ENCODE data around the gene ARSG.

Gene ARSG

DNA sequence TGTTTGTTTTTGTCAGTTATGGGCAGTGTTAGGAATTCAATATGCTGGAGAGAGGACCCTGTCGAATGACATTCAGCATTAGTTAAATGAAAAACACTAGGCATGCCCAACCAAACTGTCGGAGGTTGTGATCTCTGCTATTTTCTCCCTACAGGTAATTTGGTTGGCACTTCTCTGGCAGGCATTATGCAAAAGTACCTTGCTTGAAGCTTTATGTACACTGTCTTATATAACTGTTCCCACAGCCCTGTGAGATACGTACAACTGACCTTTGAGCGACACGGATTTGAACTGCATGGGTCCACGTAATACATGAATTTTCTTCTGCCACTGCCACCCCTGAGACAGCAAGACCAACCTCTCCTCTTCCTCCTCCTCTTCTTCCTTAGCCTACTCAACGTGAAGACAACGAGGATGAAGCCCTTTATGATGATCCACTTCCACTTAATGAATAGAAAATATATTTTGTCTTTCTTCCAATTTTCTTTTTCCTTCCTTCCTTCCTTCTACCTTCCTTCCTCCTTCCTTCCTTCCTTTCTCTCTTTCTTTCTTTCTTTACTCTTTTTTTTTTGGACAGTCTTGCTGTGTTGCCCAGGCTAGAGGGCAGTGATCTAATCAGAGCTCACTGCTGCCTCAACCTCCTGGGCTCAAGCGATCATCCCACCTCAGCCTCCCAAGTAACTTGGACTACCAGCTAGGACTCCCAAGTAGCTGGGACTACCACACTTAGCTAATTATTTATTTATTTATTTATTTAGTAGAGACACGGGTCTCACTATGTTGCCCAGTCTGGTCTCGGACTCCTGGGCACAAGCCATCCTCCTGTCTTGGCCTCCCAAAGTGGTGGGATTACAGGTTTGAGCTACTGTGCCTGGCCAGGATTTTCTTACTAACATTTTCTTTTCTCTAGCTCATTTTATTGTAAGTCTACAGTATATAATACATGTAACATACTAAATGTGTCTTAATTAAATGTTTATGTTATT lies 88.7 kb downstream of the ARSG start:
- no peak for DNase-seq

- peak; percentile 15 for DNase-seq
Measured at GRCh38 chr17:68381076-68381900, 90.0 kb downstream of the ARSG start.

DNA sequence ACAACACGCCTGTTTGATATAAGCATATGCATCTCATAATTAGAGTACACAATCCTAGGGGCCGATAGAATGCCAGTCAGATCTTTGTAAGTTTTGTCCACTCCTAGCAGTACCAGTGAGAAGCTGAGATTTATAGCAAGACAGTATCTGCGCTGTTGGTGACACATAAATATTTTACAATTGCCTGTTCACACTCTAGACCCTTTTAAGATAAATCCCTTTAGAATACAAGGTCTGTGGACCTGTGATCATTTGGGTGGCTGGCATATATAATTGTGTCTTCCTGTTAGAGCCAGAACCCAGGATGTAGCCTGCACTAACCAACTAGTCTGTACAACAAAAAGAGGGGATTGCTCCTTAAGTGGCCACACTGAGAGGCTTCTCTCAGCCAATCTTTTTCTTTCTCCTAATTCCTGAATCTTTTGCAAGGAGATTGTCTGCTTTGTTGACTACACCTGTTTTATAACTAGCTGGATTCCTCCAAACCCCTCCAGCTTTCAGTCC lies 91.3 kb downstream of the ARSG start:
- no peak for DNase-seq

GRCh38 chr17:68383120-68383442 lies 91.8 kb downstream of the ARSG start:
- no peak for DNase-seq

- no peak for DNase-seq
Measured at GRCh38 chr17:68383443-68384321, 92.4 kb downstream of the ARSG start.

DNA sequence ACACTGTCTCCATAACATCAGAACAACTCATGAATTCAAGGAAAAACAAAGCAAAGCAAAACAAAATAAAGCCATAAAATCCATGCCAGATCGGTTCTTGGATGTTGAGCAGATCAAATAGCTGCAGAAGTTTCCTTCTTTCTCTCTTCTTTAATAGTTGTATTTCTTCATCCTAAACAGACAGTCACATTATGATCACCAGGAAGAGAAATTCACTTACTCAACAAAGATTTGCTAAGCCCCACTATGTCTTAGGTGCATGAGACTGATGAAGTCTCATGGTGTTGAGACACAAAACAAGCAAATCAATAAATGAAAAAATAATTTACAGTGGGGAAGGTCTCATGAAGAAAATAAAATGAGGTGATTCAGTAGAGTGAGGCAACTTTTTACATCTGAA lies 93.2 kb downstream of the ARSG start:
- no peak for DNase-seq

GRCh38 chr17:68384941-68385340 lies 93.6 kb downstream of the ARSG start:
- no peak for DNase-seq

DNA sequence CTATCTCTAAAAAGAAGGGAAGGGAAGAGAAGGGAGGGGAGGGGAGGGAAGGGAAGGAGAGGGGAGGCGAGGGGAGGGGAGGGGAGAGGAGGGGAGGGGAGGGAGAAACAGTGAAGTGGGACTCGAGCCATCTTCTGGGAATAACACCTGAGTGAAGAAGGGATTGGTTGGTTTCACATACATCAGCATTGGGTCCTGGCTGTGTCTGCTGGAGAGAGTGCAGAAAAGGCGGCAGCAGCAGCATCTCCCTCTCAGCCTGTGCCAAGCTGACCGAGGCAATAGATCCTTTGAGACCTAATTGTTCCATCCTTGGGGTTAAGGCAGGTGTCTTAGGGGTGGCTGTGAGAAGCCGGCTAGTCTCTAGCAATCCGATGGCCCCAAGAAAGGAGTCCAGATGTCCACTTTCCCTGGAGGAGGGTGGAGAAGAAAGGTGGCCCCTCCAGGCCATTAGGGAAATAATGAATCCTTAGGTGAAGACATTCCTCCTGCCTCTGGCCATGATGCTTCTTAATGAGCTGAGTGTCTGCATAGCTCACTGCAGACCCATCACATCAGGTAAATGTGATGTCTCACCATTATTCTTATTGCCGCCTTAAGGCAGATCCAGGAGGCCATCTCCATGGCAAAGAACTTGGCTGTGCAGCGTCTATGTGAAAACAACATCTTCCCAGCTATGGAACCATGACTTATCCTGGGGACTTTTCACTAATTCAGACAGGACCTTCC lies 94.4 kb downstream of the ARSG start:
- DNase-seq, result no peak

DNA sequence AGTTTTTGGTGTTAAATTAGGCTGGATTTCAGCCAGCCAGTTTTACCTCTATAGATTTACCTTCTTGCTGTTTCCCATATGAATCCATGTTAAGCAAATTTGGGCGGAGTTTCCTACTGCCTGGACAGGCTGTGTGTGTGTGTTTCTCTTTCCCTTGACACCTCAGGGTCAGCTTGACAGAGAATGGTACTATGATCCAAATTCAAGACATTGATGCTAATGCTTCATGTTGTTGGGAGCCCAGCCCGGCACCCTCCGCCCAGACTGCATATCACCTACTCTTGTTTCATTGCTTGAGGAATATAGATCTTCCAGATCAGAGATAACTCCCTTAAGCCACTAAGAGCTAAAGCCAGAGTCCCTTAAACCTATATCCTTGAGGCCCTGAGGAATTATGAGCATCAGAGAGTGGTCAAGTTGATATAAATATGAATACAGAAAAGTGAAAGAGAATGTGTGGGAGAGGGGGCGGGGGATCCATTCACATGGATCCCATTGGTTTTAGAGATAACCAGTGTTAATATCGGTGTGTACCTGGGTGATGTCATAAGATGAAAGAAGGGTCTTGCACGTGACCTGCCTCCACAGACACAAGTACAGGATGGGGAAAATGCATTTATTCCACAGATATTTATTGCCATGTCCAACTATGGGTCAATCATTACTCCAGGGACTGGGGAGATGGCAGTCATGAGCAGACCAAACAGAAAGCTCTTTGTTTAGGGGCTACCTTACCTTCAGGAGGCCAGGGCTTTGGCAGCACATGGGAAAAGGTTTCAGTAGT lies 96.3 kb downstream of the ARSG start:
- no peak for DNase-seq

- no peak for DNase-seq
Measured at GRCh38 chr17:68389041-68389440, 97.7 kb downstream of the ARSG start.

DNA sequence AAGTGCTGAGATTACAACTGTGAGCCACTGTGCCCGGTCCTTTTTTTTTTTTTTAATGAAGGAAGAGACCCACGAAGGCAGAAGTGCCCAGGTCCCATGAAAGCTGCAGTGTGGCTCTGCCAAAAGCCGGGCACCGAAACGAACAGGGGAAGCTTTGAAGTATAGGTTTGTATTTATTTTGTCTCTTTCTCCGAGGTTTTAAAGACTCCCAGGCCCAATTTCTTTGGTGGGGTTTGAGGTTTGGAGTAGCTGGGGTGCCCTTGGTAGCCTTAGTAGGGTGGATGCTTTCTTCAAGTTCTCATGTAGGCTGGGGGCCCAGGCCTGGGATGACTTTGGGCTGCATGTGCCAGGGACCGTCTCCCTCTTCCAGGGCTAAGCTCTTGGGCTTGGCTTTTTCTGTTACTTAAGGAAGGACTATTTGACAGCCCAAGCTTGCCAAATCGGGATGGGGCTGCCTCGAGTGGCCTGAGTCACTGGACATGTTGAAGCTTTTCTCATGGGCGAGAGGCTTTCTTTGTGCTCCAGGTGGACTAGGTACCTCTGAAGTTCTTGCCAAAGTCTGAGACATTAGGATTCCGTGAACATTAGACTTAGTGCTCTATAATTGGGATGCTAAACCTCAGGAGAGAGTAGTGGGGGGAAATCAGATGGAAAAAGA lies 99.7 kb downstream of the ARSG start:
- no peak for DNase-seq

GRCh38 chr17:68391561-68392268 lies 100.4 kb downstream of the ARSG start:
- no peak for DNase-seq

DNA sequence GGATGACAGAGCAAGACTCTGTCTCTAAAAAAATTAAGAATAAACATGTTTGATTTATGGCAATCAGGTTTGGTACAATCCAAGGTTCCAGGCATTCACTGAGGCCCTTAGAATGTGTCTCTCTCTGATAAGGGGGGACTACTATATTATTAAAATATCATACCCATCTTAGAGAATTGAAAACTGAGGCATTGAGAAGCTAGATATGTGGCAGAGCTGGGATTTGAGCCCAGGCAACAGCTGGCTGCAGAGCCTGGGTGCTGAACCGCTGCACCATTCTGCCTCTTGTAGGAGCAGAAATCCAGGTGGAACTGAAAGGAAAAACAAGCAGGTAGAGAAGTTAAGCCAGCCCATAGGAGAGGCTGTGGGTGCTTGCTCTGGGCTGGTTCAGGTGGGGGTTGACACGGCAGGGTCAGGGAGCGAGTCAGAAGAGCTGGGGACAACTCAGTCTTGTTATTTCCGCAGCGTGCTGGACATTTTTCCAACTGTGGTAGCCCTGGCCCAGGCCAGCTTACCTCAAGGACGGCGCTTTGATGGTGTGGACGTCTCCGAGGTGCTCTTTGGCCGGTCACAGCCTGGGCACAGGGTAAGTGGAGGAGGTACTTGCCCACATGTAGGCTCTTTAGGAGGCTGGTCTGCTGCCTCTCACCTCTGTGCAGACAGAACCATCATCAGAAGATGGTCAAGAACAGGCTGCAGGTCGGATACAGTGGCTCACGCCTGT lies 103.5 kb downstream of the ARSG start:
- DNase-seq, result no peak

DNA sequence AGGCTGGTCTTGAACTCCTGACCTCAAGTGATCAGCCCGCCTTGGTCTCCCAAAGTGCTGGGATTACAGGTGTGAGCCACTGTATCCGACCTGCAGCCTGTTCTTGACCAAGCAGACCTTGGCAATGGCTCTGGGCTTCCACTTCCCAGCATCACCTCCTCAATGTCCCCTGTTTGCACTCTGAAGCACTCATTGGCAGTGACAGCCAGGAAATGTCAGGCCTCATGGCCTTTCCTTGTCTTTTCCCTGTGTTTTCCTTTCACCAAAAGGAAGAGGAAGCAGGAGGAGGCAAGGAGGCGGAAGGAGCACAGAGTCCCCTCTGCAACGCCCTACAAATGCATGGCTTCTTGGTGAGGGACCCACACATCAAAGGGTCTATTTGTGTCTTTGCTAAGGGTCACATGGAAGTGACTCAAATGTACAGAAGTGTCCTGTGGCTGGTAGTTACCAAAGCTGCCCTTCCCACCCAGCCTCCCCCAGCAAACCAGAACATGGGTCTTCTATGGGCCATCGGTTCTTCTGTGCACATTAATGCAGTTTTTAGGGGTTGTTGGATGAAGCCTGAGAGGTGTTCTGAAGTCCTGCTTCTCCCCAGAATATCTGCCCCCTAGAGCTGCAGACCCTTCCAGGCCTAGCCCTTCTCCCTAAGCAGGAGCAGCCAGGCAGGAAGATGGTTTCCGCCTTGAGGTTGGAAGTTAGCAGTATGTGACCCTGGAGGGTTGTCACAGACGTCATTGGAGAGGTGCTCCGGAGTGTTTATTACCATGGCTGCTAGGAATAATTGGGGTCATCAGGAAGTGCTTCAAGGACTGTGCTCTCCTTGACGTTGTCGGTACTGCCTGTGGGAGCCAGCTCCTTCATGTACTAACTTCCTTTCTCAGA lies 105.2 kb downstream of the ARSG start:
- DNase-seq, result no peak

- DNase-seq, result no peak
Measured at GRCh38 chr17:68397108-68397536, 105.8 kb downstream of the ARSG start.

DNA sequence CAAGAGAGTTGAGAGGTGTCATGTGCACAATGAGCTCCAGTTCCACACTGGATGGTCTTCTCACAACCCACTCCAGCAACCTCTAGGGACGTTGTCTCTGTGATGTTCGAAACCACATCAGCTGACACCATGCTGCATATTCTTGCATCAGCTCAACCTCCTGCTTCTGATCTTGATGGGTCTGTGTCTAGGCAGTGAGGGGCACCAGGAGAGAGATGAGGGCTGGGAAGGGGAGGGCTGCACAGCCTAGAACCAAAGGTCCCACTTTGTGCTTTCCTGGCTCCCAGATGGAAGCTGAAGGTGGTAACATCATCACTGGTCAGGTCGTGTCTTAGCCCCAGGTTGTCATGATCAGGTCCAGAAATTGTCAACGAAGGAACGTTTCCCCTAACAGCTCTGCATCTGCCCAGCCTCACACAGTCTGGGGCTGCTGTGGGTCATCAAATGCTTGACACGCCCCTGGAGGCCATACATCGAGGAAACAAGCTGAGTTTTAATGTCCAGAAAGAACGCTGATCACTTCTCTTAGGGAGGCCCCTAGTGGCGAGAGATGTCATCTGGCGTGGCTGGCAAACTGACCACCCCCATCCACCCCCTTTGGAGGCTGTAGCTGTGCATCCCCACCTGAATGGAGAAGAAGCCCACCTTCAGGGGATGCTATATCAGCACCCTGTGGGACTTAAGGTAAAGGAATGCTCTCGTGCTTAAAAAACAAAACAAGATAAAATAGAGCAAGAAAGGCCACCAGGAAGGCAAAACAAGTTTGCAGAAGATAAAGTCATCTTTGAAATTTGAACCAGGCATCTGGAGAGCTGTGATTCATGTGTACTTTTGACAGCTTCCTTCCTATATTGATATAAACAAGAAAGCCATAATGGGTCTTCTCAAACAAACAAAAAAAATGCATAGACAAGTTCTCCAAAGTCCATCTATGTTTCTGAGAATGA lies 107.7 kb downstream of the ARSG start:
- peak; percentile 82 for DNase-seq
